Endodermal cell (in vitro differentiated cells): ENCODE data around the gene DGKZ. TPM values are rescaled to one million over a fixed set of nuclear protein-coding genes. Genes with fewer than 3 reads are reported as not detected.

Experiments used
- DNase-seq: peaks from one replicate; pipeline ENCODE4 v3.0.0-alpha.2; 2017
- H3K27ac ChIP-seq: 2 replicates; pipeline ENCODE4 v1.5.1; 2013; ENCODE audit warnings: mild to moderate bottlenecking, low read depth, low read length, moderate library complexity
- H3K27me3 ChIP-seq: 2 replicates; pipeline ENCODE4 v1.6.1; 2013; ENCODE audit warnings: mild to moderate bottlenecking, low read length, moderate library complexity; ENCODE audit not compliant: insufficient read depth, control insufficient read depth, poor library complexity, severe bottlenecking
- H3K36me3 ChIP-seq: 2 replicates; pipeline ENCODE4 v1.7.0; 2013; ENCODE audit warnings: mild to moderate bottlenecking, low read length, moderate library complexity; ENCODE audit not compliant: control insufficient read depth, insufficient read depth
- H3K4me1 ChIP-seq: one replicate; pipeline ENCODE4 v1.7.0; 2013; ENCODE audit warnings: low read length; ENCODE audit not compliant: control insufficient read depth, insufficient read depth
- H3K4me3 ChIP-seq: 2 replicates; pipeline ENCODE4 v1.5.1; 2013; ENCODE audit warnings: mild to moderate bottlenecking, low read length, moderate library complexity
- H3K9ac ChIP-seq: 2 replicates; pipeline ENCODE4 v1.6.1; 2013; ENCODE audit warnings: mild to moderate bottlenecking, low read length, moderate library complexity; ENCODE audit not compliant: poor library complexity, severe bottlenecking; ENCODE audit errors: extremely low read depth
- H3K9me3 ChIP-seq: 2 replicates; pipeline ENCODE4 v1.6.1; 2013; ENCODE audit warnings: mild to moderate bottlenecking, low read length, moderate library complexity; ENCODE audit not compliant: control insufficient read depth
- H3K27ac Mint-ChIP-seq: 2 replicates; pipeline ENCODE4 v1.8.0; 2020; ENCODE audit warnings: mixed read lengths
- H3K27me3 Mint-ChIP-seq: 2 replicates; pipeline ENCODE4 v1.8.0; 2021; ENCODE audit warnings: mild to moderate bottlenecking, mixed read lengths; ENCODE audit not compliant: insufficient read depth
- H3K36me3 Mint-ChIP-seq: 2 replicates; pipeline ENCODE4 v1.8.0; 2020; ENCODE audit warnings: low read depth, mixed read lengths
- H3K4me1 Mint-ChIP-seq: 2 replicates; pipeline ENCODE4 v1.8.0; 2020; ENCODE audit warnings: mixed read lengths
- H3K4me3 Mint-ChIP-seq: 2 replicates; pipeline ENCODE4 v1.8.0; 2020; ENCODE audit warnings: mild to moderate bottlenecking, moderate library complexity, mixed read lengths
- H3K9me3 Mint-ChIP-seq: 2 replicates; pipeline ENCODE4 v1.8.0; 2020; ENCODE audit warnings: mild to moderate bottlenecking, mixed read lengths
- CTCF ChIP-seq: fragments of 200-600 bp; sonication (generic); conservative IDR thresholded peaks from 2 replicates; pipeline ENCODE4 v1.5.0; 2021; ENCODE audit warnings: antibody characterized with exemption, mild to moderate bottlenecking
- WGBS, 2 experiments: methylation state at CpG; one replicate each; pipeline versions ENCODE4 v1.1.5 to v1.1.7; 2013; ENCODE audit warnings: missing lambda C conversion rate in 2 of 2, mixed read lengths in 1 of 2; ENCODE audit not compliant: insufficient coverage in 1 of 2, insufficient read length in 1 of 2; 5-methylcytosine and 5-hydroxymethylcytosine counted together
- total RNA-seq, 2 donors: library from RNA; stranded (reverse); fragmentation: NEBNext Ultra II Directional in 1 of 2; extraction: Animal tissue kit (Norgen Biotek cat#: 25700) in 1 of 2; gene quantifications; 2 replicates in 1 of 2; 3 replicates in 1 of 2; pipeline ENCODE4 v1.2.1, GENCODE V29; 2021

The DGKZ gene
- total RNA-seq, 2 donors from 2014 or later = 49.6 to 57.3 TPM

- peak within 1 kb of the TSS; percentile 60 for H3K4me3 Mint-ChIP-seq
- peaks cover 60% of the 10 kb centered on the region for H3K27me3 Mint-ChIP-seq
- H3K36me3 Mint-ChIP-seq = peaks cover 11% of the 10 kb centered on the region
Measured at GRCh38 chr11:46391578-46392420, 44.5 kb downstream of the DGKZ start, which contains the start of gene CHRM4. CHRM4 (minus strand) TSS chr11:46391776; CDS start chr11:46386557, 5,219 bp downstream.

GRCh38 chr11:46392421-46393230 lies 45.4 kb downstream of the DGKZ start:
- TF ChIP-seq CTCF = peak; percentile 27
- 3 to 4% methylated on average over 37 to 71 of the region's 71 CpGs for whole genome bisulfite sequencing, 2 experiments
- no peak overlapping the region for H3K27ac ChIP-seq
- Mint-ChIP-seq H3K27ac (no peak overlapping the region), H3K9me3 (no peaks in the 10 kb centered on the region), H3K4me3 (peak overlapping the region; percentile 60), H3K4me1 (peaks cover 22% of the 10 kb centered on the region), H3K27me3 (peaks cover 52% of the 10 kb centered on the region), H3K36me3 (peaks cover 17% of the 10 kb centered on the region)
- H3K36me3 ChIP-seq = peaks cover 20% of the 10 kb centered on the region
- H3K4me1 ChIP-seq = peaks cover 13% of the 10 kb centered on the region
- H3K9me3 ChIP-seq = no peaks in the 10 kb centered on the region
- peak; percentile 97 for DNase-seq
- peaks cover 44% of the 10 kb centered on the region for H3K27me3 ChIP-seq
- no peak overlapping the region for H3K9ac ChIP-seq
- H3K4me3 ChIP-seq = peak overlapping the region; percentile 79

More at GRCh38 chr11:46391578-46392420, 44.5 kb downstream of the DGKZ start, which contains the start of gene CHRM4:
- Mint-ChIP-seq H3K4me1 (peaks cover 25% of the 10 kb centered on the region), H3K9me3 (no peaks in the 10 kb centered on the region), H3K27ac (no peak within 1 kb of the TSS)
- H3K4me3 ChIP-seq = peak within 1 kb of the TSS; percentile 79
- peaks cover 18% of the 10 kb centered on the region for H3K4me1 ChIP-seq
- peak; percentile 72 for TF ChIP-seq CTCF
- no peak within 1 kb of the TSS for H3K9ac ChIP-seq
- H3K9me3 ChIP-seq = no peaks in the 10 kb centered on the region
- DNase-seq = peak; percentile 85
- WGBS, 2 experiments = 0 to 1% methylated on average over 6 to 123 of the region's 123 CpGs
- H3K27ac ChIP-seq = no peak within 1 kb of the TSS
- peaks cover 14% of the 10 kb centered on the region for H3K36me3 ChIP-seq
- peaks cover 52% of the 10 kb centered on the region for H3K27me3 ChIP-seq

GRCh38 chr11:46393231-46393616 lies 46.0 kb downstream of the DGKZ start:
- Histone ChIP-seq H3K27ac (no peak overlapping the region), H3K36me3 (peaks cover 25% of the 10 kb centered on the region), H3K4me3 (peak overlapping the region; percentile 79), H3K4me1 (peaks cover 8% of the 10 kb centered on the region), H3K9me3 (no peaks in the 10 kb centered on the region), H3K27me3 (peaks cover 38% of the 10 kb centered on the region), H3K9ac (no peak overlapping the region)
- no peak for TF ChIP-seq CTCF
- Mint-ChIP-seq H3K27ac (no peak overlapping the region), H3K9me3 (no peaks in the 10 kb centered on the region), H3K36me3 (peaks cover 22% of the 10 kb centered on the region), H3K4me3 (peak overlapping the region; percentile 60), H3K4me1 (peaks cover 17% of the 10 kb centered on the region), H3K27me3 (peaks cover 46% of the 10 kb centered on the region)
- no peak for DNase-seq
- 50 to 69% methylated on average over 2 to 4 of the region's 4 CpGs for WGBS, 2 experiments
